ENCODE data around the gene SLC25A22. TPM values are rescaled to one million over a fixed set of nuclear protein-coding genes. Genes with fewer than 3 reads are reported as not detected.

SLC25A22 gene
- polyA plus RNA-seq, 1 of the 3 experiments (the other 2 are of a cell fraction), result 50.9 TPM

GRCh38 chr11:813456-814096 is 15.5 kb upstream of the SLC25A22 start:
- Histone ChIP-seq H3K9me3 (no peaks in the 10 kb centered on the region), H3K36me3 (replicated peaks in 1 of 2; ENCODE audit: control insufficient read depth in 1 of 2, insufficient read depth in 2 of 2, low read length in 1 of 2) (peaks cover 27 to 28% of the 10 kb centered on the region in 2 experiments), H2AFZ (ENCODE audit: low read depth) (no peak overlapping the region), H3K9ac (no peak overlapping the region), H3K9me2 (no peaks in the 10 kb centered on the region), H3K4me1 (ENCODE audit: control insufficient read depth in 1 of 2, insufficient read depth in 2 of 2, low read depth in 1 of 2, low read length in 1 of 2) (peaks cover under 1 to 21% of the 10 kb centered on the region in 2 experiments; a peak in 2 of 4 replicates), H3K79me2 (ENCODE audit: insufficient read depth) (peaks cover 39% of the 10 kb centered on the region), H3K4me3 (ENCODE audit: low read depth in 2 of 2, low read length in 1 of 2) (no peak overlapping the region), H3F3A (replicated peaks; ENCODE audit: insufficient read depth) (peaks cover 34% of the 10 kb centered on the region), H3K27ac (ENCODE audit: low read depth in 2 of 2, low read length in 1 of 2) (no peak overlapping the region), H3K27me3 (ENCODE audit: insufficient read depth) (no peaks in the 10 kb centered on the region), H3K4me2 (no peak overlapping the region), H4K20me1 (ENCODE audit: insufficient read depth) (peaks cover 30% of the 10 kb centered on the region)
- CTCF ChIA-PET, result no interaction called here
- TF ChIP-seq SIN3A (IDR thresholded peaks at IDR 0.05; ENCODE audit: borderline replicate concordance, low read depth, low read length) (peak; percentile 36; the same call in 1 of the 2 replicates), CHD2 (IDR thresholded peaks at IDR 0.05; ENCODE audit: low read length, partially characterized antibody) (no peak)
- no peak for DNase-seq
- POLR2A ChIA-PET, result no interaction called here
- 85% methylated on average over 3 of the region's 9 CpGs for WGBS (ENCODE audit: low lambda C conversion rate)

- Histone ChIP-seq H3K27me3 (ENCODE audit: insufficient read depth) (no peaks in the 10 kb centered on the region), H3K36me3 (replicated peaks in 1 of 2; ENCODE audit: control insufficient read depth in 1 of 2, insufficient read depth in 2 of 2, low read length in 1 of 2) (peaks cover 27 to 28% of the 10 kb centered on the region in 2 experiments), H3K27ac (ENCODE audit: low read depth in 2 of 2, low read length in 1 of 2) (no peak overlapping the region), H2AFZ (ENCODE audit: low read depth) (no peak overlapping the region), H3K79me2 (ENCODE audit: insufficient read depth) (peaks cover 44% of the 10 kb centered on the region), H3K4me3 (ENCODE audit: low read depth in 2 of 2, low read length in 1 of 2) (no peak overlapping the region), H3K9ac (no peak overlapping the region), H3K9me2 (no peaks in the 10 kb centered on the region), H4K20me1 (ENCODE audit: insufficient read depth) (peaks cover 30% of the 10 kb centered on the region), H3K4me1 (ENCODE audit: control insufficient read depth in 1 of 2, insufficient read depth in 2 of 2, low read depth in 1 of 2, low read length in 1 of 2) (peaks cover 6 to 19% of the 10 kb centered on the region in 2 experiments; a peak in 2 of 4 replicates), H3K9me3 (no peaks in the 10 kb centered on the region), H3F3A (replicated peaks; ENCODE audit: insufficient read depth) (peaks cover 37% of the 10 kb centered on the region), H3K4me2 (no peak overlapping the region)
- CTCF ChIA-PET, result interaction anchor here (1.1 kb wide), 1 partner anchor 86 kb away, joined by 3 read pairs; no protein-coding TSS in a partner anchor
- DNase-seq, result no peak
- TF ChIP-seq CTCF (IDR thresholded peaks at IDR 0.05) (no peak), NFIC (IDR thresholded peaks at IDR 0.05; ENCODE audit: borderline replicate concordance) (no peak), NRF1 (IDR thresholded peaks at IDR 0.05; ENCODE audit: low read depth, low read length) (no peak), POLR2AphosphoS5 (IDR thresholded peaks at IDR 0.05; ENCODE audit: low read depth, low read length) (no peak; the same call in 1 of the 2 replicates), FOXJ3 (CRISPR knock-in tag; IDR thresholded peaks at IDR 0.05) (no peak), RFX5 (IDR thresholded peaks at IDR 0.05; ENCODE audit: low read length) (no peak), ZBTB33 (IDR thresholded peaks at IDR 0.05; ENCODE audit: borderline replicate concordance, low read depth) (no peak), EZH2phosphoT487 (IDR thresholded peaks at IDR 0.05; ENCODE audit: borderline replicate concordance, low read depth) (no peak), FOXM1 (IDR thresholded peaks at IDR 0.05; ENCODE audit: low read depth) (no peak)
- 88% methylated on average over 4 of the region's 6 CpGs for WGBS (ENCODE audit: low lambda C conversion rate)
- POLR2A ChIA-PET, result no interaction called here
Measured at GRCh38 chr11:813072-813455, 15.0 kb upstream of the SLC25A22 start.
